D341Med (cell line): Measurements from ENCODE around the gene WFDC1.

Source experiments
- DNase-seq: peaks from one replicate; pipeline ENCODE4 v3.0.0; 2012; ENCODE audit warnings: low spot score

WFDC1 gene

DNA sequence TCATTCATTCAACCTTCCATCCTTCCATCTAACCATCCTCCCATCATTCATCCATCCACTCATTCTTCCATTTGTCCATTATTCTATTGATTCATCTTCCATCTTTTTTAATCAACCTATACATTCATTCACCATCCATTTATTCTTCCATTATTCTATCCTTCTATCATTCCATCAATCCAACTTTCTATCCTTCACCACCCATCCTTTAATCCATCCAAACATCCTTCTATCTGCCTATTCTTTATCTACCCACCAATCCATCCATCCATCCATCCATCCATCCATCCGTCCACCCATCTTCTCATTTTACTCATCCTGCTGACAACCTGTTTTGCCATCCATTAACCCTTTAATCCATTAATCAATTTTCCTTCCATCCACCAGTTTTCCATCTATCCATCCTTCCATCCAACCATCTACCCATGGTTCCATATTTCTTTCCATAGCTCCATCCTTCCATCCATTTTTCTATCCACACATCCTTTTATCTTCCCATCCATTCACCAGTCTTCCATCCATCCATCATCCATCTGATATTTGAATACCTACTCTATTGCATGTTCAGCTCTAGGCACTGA is 21.8 kb upstream of the WFDC1 start:
- DNase-seq = no peak

DNA sequence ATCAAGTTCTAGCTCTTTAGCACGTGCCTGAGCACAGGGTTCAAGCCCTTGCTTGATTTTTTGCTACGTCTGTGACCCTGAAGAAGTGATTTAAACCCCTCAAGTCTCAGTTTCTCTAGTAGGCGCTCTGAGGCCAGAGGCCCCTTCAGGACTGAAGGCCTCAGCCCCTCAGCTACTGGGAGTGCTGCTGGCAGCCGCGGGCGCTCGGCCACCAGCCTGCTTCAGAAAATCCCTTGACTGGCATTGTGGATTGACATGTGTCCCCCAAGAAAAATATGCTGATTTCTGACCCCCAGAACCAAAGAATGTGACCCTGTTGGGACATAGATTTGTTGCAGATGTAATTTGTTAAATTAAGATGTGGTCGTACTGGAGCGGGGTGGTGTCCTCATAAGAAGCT is 20.2 kb upstream of the WFDC1 start:
- DNase-seq = no peak

DNA sequence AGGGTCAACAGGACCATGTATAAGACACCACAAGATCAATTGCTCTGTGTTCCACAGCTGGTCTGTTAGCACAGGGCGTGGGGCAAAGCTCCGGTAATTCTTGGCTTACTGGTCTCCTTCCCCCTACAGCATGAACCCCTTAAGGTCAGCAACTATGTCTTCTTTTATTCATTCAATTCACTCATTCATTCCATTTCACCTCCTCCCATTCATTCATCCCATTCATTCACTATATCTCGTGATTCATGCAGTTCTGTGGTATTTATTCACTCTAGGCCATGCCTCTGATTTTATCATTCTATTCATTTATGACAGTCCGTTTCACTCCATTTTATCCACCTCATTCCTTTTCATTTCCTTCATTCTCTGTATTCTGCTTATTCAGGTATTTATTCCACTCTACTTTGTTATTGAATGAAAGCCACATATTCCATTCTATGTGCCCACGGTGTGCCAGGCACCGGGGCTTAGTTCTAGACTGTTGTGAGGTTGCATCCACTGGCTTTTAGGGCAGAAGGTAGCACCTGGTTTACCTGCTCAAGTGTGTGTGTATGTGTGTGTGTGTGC is 19.0 kb upstream of the WFDC1 start:
- DNase-seq = no peak

DNA sequence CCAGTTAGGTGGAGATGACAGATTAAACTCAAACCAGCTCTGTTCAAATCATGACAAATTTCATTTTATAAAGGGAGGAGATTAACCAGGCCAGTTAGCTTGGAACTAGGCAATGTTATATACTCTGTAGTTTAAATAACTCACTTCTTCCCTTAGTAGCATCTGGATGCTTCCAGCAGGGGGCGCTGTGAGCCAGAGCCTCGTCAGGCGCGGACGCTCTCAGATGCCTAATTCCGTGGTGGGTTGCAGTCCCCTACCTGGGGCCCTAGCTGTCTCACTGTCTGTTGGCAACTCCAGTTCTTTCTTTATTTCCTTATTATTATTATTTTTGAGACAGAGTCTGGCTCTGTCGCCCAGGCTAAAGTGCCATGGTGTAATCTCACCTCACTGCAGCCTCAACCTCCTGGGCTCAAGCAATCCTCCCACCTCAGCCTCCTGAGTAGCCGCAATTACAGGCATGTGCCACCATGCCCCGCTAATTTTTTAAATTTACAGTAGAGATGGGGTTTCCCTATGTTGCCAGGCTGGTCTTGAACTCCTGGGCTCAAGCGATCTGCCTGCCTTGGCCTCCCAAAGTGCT is 17.3 kb upstream of the WFDC1 start:
- DNase-seq = peak; percentile 71

DNA sequence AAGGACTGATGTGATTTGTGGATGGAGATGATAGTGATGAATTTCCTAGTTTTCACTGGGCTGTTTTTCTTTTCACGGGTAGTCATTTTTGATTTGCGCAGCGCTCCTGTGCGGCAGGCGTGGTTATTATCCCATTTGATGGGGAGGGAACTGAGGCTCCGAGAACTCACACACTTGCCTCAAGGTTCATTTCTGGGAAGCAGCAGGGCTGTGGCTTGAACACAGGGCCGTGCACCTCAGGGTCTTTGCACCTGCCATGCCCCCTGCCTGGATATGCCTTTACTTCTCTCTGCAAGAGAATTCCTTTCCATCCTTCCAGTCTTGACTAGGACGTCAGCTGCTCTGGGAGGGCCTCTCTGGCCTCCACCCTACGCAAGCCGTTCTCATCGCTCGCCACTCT is 16.3 kb upstream of the WFDC1 start:
- no peak for DNase-seq

DNA sequence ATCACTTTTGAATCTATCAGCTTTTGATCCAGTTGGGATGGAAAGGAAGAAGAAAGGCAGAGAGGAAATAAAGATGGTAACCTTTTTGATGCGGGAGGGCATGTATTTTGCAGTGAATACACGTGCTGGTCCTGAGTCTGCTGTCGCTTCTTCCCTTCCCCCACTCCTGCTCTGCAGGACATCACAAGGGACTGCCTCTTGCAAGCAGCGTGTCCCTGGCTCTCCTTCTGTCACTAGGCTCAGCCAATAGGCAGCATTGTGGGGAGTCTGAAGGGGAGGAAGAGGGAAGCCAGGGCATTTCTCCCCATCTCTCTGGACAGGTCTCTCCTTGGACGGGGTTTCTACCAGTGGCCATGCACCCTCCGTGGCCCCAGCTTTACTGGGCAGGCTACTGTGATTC is 15.7 kb upstream of the WFDC1 start:
- DNase-seq = no peak

DNA sequence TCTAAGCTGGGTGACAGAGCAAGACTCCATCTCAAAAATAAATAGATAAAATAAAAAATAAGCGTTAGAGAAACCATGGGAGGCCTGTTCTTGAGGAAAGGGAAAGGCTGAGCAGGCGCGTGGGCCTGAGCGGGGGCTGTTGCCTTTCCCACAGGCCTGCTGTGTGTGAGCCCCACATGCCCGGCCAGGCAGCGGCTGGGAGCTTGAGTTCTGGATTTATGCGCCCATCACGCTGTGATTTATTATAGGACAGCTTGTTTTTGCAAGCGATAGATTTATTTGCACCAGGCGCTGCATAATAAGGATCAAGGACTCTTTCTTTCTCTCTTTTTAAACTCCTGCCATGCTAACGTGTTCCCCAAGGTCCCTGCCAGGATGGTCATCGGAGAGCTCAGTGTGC is 14.8 kb upstream of the WFDC1 start:
- DNase-seq = no peak

DNA sequence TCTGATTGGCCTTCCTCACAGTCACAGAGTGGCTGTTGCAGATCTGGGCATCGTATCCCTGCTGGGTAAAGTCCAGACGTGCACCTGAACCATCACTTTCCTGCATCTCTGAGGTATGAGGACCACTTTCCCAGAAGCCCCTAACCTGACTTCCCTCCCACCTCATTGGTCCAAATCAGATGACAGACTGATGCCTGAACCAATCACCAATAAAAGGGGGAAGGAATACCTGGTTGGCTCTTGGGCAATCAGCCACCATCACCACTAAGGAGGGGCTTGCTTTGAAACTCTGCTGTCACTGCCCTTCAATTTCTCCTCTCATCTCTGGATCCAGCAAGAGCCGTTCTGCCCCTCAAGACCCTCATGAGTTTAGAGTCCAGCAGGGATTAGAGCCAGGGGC is 13.6 kb upstream of the WFDC1 start:
- no peak for DNase-seq

DNA sequence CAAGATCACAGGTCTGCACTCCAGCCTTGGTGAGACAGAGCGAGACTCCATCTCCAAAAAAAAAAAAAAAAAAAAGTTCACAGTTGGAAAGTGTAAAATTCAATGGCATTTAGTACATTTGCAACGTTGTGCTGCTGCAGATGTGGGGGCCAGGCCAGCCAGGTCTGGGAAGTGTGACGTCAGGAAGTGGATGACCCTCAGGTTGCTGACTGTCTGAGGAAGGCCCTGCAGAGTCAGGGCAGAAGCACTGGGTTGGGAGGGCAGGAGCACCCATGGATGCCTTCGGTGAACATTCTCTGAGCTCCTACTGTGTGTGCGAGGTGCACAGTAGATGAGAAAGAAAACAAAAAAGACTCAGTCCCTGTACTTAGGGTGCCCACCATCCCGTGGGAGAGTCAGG is 12.1 kb upstream of the WFDC1 start:
- no peak for DNase-seq

DNA sequence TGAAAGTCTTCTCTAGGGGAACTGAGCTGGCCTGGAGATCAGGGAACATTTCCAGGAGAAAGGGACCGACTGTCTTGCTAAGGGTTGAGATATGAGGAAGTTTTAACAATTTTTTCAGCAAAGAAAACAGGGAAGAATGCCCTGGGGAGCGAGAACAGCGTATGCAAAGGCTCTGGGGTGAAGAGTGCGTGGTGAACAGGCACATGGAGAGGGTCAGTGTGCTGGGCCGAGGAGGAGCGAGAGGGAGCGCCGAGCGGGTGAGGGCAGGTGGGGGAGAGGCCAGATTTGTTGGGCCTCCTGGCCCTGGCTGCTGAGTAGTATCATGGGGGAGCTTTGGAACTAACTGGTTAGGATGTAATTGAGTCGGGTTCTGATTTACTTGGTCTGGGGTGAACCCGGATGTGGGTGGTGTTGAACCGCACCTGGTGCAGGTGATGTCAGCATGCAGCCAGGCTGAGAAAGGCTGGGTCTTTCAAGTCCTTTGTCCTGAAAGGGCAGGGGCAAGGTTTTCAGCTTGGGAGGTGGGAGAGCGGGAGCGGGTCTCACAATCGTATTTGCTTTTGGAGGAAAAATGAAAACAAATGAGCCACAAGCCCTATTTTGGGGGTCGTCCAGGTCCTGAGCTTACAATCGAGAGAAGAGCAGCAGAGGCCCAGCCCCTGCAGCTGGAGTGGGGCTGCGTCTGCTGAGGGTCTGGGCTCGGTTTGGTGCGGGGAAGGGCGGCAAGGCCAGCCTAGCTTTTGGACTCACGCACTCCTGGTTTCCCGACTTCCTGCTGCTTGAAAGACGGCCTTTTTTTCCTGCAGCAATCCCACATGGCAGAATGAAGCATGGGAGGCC is 11.1 kb upstream of the WFDC1 start:
- DNase-seq = no peak

DNA sequence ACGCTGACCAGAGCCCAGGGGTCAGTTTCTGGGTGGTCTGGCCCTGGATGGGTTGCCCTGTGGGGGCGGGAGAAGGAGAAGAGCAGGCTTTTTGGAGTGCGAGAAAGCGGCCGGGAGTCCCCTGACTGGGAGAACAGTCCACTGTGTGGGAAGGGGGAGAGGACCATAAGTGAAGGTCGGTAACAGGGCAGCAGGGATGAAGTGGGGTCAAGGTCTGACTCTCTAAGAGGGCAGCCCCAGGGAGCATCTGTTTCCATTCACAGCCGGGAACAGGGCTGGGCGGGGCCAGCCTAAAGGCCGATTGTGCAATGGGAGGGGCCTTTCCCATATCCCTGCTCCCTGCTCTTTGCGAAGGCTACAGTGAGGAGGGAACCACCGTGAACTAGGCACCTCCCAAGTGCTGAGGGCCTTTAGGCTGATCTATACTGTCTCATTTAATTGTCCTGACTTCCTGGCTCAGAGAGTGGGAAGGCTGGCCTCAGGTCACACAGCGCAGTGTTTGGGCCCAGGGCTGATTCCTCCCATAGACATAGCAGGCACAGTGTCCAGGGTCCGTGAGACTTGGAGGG is 10.4 kb upstream of the WFDC1 start:
- DNase-seq = peak; percentile 56

DNA sequence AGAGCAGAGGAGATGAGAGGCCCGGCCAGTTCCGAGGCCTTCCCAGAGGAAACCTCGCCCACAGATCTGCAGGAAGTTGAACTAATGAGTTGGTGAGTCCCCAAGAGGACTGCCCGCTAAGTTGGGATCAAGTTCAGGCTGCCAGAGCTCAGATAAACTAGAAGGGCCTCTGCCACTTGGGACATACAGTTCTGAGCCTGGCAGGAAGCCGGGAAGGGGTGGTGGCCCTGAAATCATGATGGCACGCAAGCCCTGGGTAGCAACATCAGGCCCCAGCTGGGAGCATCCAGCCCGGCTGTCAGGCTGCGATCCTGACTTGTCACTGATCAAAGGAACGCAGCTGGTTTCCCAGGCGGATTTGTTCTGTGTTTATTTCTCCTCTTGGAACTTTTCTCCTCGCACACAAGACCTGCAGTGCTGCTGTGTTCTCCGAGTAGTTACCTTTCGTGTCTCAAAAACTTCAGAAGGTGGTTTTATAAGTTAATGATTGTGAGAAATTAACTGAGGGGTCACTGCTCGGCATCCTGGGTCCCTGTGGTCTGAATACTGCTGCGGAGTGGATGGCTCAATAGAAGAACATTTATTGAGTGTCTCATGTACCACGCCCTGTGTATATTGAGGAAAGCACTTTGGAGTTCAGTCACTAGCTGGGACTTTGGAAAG is 8.0 kb upstream of the WFDC1 start:
- peak; percentile 69 for DNase-seq

DNA sequence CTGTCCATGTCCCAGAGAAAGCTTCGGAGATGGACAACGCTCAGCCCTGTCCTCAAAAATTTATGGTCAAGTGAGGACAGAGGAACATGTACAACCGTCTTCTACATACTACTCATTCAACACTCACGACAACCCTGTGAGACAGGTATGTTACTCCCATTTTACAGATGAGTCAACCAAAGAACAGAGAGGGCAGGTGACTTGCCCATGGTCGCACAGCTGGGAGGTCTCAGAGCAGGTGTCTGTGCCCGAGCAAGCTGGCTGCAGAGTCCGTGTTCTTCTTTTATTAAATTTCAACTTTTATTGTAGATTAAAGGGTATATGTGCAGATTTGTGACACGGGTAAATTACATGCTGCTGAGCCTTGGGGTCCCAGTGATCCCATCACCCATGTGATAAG is 5.8 kb upstream of the WFDC1 start:
- DNase-seq = no peak

DNA sequence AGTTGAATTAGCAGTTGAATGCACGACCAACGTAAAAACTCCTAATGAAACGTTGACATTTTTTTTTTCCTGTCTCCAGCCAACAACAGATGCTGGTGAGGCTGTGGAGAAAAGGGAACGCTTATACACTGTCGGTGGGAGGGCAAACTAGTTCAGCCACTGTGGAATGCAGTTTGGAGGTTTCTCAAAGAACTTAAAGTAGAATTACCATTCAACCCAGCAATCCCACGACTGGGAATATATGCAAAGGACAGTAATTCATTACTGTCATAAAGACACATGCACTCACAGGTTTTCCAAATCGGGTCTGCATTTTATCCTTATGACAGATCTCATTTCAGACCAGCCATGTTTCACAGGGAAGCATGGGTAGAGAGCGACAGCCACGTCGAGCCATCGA is 3.5 kb upstream of the WFDC1 start:
- DNase-seq = no peak

DNA sequence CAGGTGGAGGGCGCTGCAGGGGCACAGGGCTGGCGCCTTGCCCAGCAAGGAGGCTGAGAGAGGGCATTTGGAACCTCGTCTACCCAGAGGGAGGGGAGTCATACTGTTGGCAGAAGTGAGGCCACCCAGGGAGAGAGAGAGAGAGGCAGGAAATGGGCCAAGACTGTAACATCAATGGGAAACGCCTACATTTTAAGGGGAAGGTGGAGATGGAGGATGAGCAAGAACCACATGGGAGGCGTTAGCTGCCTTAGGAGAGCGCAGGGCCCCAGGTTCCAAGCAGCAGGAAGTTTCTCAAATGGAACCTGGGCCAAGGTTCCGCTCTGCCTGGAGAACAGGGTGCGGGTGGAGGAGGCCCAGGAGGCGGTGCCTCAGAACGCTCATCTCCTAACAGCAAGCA is 2.7 kb upstream of the WFDC1 start:
- DNase-seq = no peak

DNA sequence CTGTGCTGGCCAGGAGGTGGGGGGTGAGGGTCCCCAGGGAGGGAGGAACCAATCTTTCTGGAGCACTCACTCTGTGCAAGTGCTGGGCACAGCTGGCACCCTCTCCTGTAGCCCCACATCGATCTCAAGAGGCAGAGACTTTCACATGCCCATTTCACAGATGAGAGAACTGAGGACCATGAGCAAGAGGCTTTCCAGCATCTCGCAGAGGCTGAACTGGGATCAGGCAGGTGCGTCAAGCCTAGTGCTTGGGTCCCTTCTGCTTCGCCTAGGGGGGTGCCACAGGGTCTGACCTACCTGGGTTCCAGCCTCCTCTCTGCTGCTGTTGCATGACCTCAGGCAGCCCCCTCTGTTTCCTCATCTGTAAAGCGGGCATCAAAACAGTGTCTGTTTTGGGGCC is 1.3 kb upstream of the WFDC1 start:
- DNase-seq = no peak

DNA sequence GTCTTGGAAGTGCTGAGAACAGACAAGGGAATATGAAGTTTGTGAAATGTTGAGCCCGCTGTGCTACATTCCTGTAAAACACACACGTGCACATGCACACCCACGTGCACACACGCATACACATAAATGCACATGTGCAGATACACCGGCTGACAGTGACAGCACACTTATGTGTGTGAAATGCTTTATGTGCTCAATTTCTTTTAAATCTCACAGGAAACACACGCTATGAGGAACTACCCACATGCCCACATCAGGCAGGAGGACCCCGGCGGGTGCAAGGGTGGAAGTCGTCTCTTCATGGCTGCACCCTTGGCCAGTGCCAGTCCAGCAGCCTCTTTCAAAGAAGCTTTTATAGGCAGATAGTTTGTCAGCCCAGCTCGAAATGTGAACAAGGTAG is 561 bp upstream of the WFDC1 start:
- no peak for DNase-seq

DNA sequence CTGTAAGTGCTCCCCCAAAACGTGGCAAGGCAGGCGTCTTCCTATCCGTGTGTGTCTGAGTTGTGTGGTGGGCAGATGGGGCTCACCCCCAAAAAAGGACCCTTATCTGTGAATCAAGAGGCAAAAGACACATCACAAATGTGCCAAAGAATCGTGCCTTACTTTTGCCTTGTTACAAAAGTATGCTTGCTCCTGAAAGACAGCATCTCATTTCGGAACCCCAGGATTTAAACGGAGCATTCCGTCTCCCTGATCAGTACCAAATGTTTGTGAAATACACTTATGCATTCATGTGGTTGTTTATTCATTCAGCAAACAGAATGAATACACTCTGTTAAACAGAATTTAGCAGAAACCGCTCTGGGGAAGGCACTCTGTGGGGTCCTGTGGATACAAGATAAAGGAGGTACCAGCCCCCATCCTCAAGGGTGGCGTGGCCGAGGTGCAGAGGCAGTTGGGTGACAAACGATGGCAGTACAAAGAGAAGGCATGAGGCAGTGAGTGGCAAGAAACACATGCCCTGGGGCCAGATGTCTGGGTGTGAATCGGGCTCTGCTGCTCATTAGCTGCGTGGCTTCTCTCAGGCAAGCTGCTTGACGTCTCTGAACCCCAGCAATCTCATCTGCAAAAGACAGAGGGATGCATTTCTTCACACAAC is 654 bp downstream of the WFDC1 start:
- no peak for DNase-seq

DNA sequence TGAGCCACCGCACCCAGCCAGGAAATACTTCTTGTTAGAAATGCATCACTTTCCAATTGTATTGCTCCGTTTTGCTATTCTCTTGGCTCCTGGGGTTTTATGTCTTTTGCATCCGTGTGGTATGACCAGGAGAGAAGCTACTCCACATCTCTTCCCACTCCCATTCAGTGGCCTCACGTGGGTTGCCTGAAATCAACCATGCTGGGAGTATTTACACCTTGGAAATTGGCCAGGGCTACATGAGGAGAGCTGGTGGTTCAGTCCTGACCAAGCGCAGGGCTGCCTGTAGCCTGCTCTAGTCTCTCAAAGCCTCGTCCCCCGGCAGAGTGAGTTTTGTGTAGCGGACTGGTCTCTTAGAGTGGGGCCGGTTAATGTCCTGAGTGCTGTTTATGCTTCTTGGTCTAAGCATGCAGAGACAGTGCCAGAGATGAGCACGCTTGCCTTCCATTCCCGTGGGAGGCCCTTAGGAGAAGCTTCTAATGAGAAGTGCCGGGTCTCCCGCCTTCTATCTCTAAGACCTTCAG is 3.8 kb downstream of the WFDC1 start:
- DNase-seq = no peak

DNA sequence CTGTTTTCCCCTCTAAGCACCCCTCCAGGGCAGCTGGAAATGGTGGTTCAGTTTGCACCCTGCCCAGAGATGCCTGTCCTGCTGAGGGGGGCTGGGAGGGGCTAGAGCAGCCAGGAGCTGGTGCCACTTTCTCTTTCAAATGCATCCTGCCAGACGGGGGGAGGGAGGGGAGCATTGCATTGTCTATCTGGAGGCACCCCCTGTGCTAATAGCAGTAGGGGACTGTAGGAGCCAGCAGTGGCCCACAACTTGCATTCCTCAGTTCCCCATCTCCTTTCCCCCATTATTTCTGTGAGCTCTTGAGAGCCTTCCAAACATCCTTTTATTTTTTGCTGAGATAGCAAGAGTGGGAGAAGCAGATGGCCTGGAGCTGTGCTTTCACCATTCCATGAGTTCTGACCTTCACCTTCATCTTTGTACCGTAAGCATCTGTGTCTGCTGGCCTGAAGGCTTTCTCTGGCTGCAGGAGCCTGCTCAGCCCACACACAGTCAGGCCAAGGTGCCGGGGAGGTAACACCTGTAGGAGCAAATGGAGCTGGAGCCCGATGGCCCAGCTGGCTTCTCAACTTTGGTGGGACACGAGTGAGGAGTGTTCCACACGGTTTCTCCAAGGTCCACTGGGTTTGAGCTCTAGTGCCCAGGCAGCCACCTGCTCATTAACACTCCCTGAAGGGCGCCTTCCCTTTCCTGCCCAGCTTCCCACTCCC is 5.2 kb downstream of the WFDC1 start:
- DNase-seq = no peak
